Small intestine (tissue), 7 donors: Measurements from ENCODE around the gene LILRA5. TPM values are rescaled to one million over a fixed set of nuclear protein-coding genes. Genes with fewer than 3 reads are reported as not detected.

ENCODE experiments used
- DNase-seq, 2 donors: peaks; one replicate each; pipeline versions ENCODE4 v3.0.0 to v3.0.0-alpha.2; 2013
- FAIRE-seq: peaks from 2 replicates; lab custom pipeline; 2012; peaks lifted over from hg19 to GRCh38; lab: Jason Lieb, UNC
- H3K27ac ChIP-seq, 3 donors: one replicate each; pipeline ENCODE4 v1.5.1; 2013; ENCODE audit warnings: low read length in 2 of 3, mild to moderate bottlenecking in 2 of 3, control low read depth in 1 of 3, inconsistent platforms in 1 of 3, low read depth in 1 of 3, moderate library complexity in 1 of 3
- H3K27me3 ChIP-seq, 3 donors: one replicate each; pipeline ENCODE4 v1.6.1; 2013; ENCODE audit warnings: low read length in 3 of 3, inconsistent platforms in 1 of 3; ENCODE audit not compliant: control insufficient read depth in 3 of 3, insufficient read depth in 3 of 3
- H3K36me3 ChIP-seq, 3 donors: one replicate each; pipeline ENCODE4 v1.6.1; 2013; ENCODE audit warnings: low read length in 3 of 3, inconsistent platforms in 1 of 3, low read depth in 1 of 3, mild to moderate bottlenecking in 1 of 3, moderate library complexity in 1 of 3; ENCODE audit not compliant: control insufficient read depth in 3 of 3, insufficient read depth in 2 of 3
- H3K4me1 ChIP-seq, 3 donors: one replicate each; pipeline ENCODE4 v1.6.1; 2013; ENCODE audit warnings: low read length in 2 of 3, inconsistent platforms in 1 of 3, low read depth in 1 of 3, mild to moderate bottlenecking in 1 of 3, moderate library complexity in 1 of 3; ENCODE audit not compliant: control insufficient read depth in 3 of 3, insufficient read depth in 2 of 3
- H3K4me3 ChIP-seq, 3 donors: one replicate each; pipeline ENCODE4 v1.5.1; 2013; ENCODE audit warnings: low read length in 3 of 3, control low read depth in 1 of 3, inconsistent platforms in 1 of 3, low read depth in 1 of 3, mild to moderate bottlenecking in 1 of 3, moderate library complexity in 1 of 3
- H3K9me3 ChIP-seq, 2 donors: one replicate each; pipeline ENCODE4 v1.6.1; 2013; ENCODE audit warnings: low read depth in 1 of 2, low read length in 1 of 2; ENCODE audit not compliant: control insufficient read depth in 2 of 2, insufficient read depth in 1 of 2
- WGBS, 3 donors: extraction: QIAGEN DNeasy Blood & Tissue Kit; methylation state at CpG; one replicate each; pipeline ENCODE4 v1.1.7; 2013; 5-methylcytosine and 5-hydroxymethylcytosine counted together
- polyA plus RNA-seq, 4 donors: library from polyadenylated mRNA; stranded (reverse) in 3 of 4; unstranded in 1 of 4; fragments of 200-250 nt in 3 of 4; fragments of 120-200 nt in 1 of 4; gene quantifications; one replicate each; pipeline versions ENCODE4 v1.2.1 to v1.2.3, GENCODE V29; 2013
- donor health status: healthy with polysubstance abuse.
- donor health status: control.
- donor health status: control.
- donor health status: Bipolar disorder and iron deficiency.
- donor health status: healthy.

Gene LILRA5
- polyA plus RNA-seq, 4 donors: 1.6 to 8.2 (median 2.2) TPM

- H3K27me3 ChIP-seq: no peaks in the 10 kb centered on the region
- no peak for DNase-seq
- H3K9me3 ChIP-seq: no peaks in the 10 kb centered on the region
- no peak overlapping the region for H3K4me3 ChIP-seq
- no peak for FAIRE-seq
- WGBS, 3 donors: 67 to 80% (median 77%) methylated on average over 33 to 34 of the region's 34 CpGs
- H3K27ac ChIP-seq: no peak overlapping the region
- H3K4me1 ChIP-seq: no peaks in the 10 kb centered on the region
- H3K36me3 ChIP-seq: no peaks in the 10 kb centered on the region
These were observed 24.2 kb upstream of the LILRA5 start for GRCh38 chr19:54336893-54337857.

DNA sequence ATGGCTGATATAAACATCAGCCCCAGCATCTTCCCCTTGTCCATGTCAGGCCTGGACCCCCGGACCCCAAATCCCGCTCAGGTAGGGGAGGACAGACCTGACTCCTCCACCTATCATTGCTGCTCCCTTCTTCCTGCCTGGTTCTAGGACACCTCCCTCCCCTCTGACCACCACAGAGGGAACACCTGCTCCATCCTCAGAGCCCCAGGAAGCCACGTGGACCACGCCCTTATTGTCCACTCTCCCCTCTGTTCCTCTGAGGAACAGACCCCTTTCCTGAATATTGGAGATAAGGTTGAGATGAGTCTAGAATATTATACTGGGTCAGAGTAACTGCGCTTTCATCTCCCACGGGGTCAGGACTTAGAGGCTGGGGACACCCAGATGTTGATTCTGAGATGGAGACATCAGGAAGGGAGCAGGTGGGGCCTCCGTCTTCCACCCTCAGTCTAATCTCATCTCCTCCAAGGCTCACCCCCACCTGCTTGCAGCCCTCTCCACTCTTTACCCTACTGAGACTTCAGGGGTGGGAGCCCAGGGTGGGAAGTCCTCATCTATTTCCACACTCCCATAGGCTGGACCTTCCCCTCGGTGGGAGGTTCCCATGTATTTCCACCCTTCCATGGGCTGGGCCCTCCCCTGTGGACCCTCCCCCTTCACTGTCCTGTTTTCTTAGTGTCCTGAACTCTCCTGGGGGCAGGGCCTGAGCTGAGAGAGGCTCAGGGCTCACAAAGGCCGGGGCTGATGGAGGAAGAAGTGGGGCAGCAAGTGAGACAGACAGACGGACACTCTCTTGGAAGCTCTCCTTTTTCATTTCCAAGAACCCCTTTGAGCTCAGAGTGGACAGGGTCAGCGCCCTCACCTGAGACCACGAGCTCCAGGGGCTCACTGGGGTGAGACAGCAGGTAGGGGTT, 23.3 kb upstream of the LILRA5 start:
- Histone ChIP-seq H3K4me3 (no peak overlapping the region), H3K4me1 (no peaks in the 10 kb centered on the region), H3K27ac (no peak overlapping the region), H3K27me3 (peaks cover 0 to 2% (median 0%) of the 10 kb centered on the region in 3 donors), H3K9me3 (no peaks in the 10 kb centered on the region), H3K36me3 (no peaks in the 10 kb centered on the region)
- FAIRE-seq (no peak), DNase-seq (no peak)
- WGBS, 3 donors: 57 to 74% (median 62%) methylated on average over 12 of the region's 12 CpGs

- WGBS, 3 donors: 42 to 52% (median 42%) methylated on average over 5 of the region's 5 CpGs
- H3K4me1 ChIP-seq: no peaks in the 10 kb centered on the region
- H3K4me3 ChIP-seq: no peak overlapping the region
- H3K27ac ChIP-seq: no peak overlapping the region
- DNase-seq (no peak), FAIRE-seq (no peak)
- H3K9me3 ChIP-seq: no peaks in the 10 kb centered on the region
- no peaks in the 10 kb centered on the region for H3K36me3 ChIP-seq
- peaks cover 0 to 2% (median 0%) of the 10 kb centered on the region in 3 donors for H3K27me3 ChIP-seq
These were observed 22.2 kb upstream of the LILRA5 start for GRCh38 chr19:54335164-54335563.

DNA sequence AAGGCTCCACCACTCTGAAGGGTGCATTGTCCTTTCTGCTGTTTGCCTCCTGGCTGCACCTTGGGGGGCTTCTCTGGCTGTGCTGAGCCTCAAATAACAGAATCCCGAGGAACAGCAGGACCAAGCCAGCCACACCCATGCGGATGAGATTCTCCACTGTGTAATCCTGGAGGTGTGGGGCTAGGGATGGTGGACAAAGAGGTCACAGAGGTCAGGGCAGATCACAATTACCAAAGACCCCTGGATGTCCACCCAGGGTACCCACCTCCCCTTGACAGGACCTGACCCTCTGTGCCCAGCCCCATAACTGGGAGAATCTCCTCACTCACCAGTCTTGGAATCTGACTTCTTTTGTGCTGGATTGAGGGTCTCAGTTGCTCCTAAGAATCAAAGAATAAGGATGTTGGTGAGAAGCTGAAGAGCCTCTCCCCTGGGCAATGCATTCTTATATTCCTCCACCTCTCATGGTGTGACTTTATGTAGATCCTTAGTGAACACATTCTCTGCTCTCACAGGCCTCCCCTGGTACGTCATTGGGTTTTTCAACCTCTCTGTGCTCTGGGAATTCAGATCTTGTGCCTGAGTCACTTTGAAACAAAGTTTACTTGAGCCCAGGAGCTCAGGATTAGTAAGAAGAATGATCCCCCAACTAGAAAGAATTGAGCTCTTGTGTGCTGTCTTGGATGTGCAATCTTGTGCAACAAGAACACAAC, 20.8 kb upstream of the LILRA5 start:
- H3K27ac ChIP-seq: no peak overlapping the region
- DNase-seq (no peak), FAIRE-seq (no peak)
- peaks cover 0 to 2% (median 0%) of the 10 kb centered on the region in 3 donors for H3K27me3 ChIP-seq
- no peaks in the 10 kb centered on the region for H3K4me1 ChIP-seq
- 64 to 72% (median 70%) methylated on average over 3 of the region's 3 CpGs for WGBS, 3 donors
- H3K36me3 ChIP-seq: no peaks in the 10 kb centered on the region
- H3K9me3 ChIP-seq: no peaks in the 10 kb centered on the region
- no peak overlapping the region for H3K4me3 ChIP-seq

DNA sequence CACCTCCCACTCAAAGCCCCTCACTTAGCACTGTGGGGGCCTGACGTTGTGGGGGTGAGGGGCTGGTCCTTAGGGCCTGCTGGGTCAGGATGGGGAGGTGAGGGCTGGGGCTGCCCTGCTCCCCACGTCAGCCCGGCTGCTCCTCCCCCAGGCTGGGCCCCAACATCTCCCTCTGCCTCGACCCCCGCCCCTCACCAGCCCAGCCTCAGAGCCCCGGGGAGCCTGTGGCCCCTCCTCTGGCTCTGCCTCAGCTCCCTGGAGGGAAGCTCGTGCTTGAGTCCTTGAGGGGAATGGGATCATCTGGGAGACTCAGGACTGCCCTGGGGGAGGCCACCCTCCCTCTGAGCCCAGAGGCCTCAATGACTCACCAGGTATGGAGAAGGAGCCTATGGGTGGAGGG, 19.2 kb upstream of the LILRA5 start:
- no peak for FAIRE-seq
- no peaks in the 10 kb centered on the region for H3K36me3 ChIP-seq
- H3K4me1 ChIP-seq: no peaks in the 10 kb centered on the region
- H3K27me3 ChIP-seq: peaks cover 0 to 2% (median 0%) of the 10 kb centered on the region in 3 donors
- H3K27ac ChIP-seq: no peak overlapping the region
- WGBS, 3 donors: 54 to 64% (median 56%) methylated on average over 7 of the region's 7 CpGs
- no peak overlapping the region for H3K4me3 ChIP-seq
- H3K9me3 ChIP-seq: no peaks in the 10 kb centered on the region
- DNase-seq: no peak

GRCh38 chr19:54331626-54332025, 18.7 kb upstream of the LILRA5 start:
- H3K36me3 ChIP-seq: no peaks in the 10 kb centered on the region
- H3K4me3 ChIP-seq: no peak overlapping the region
- FAIRE-seq (no peak), DNase-seq (no peak)
- WGBS, 3 donors: 64 to 73% (median 65%) methylated on average over 6 to 7 of the region's 7 CpGs
- H3K9me3 ChIP-seq: no peaks in the 10 kb centered on the region
- H3K27me3 ChIP-seq: peaks cover 0 to 2% (median 0%) of the 10 kb centered on the region in 3 donors
- no peaks in the 10 kb centered on the region for H3K4me1 ChIP-seq
- H3K27ac ChIP-seq: no peak overlapping the region

GRCh38 chr19:54329476-54330165, 16.7 kb upstream of the LILRA5 start:
- DNase-seq (no peak), FAIRE-seq (no peak)
- H3K36me3 ChIP-seq: no peaks in the 10 kb centered on the region
- H3K27me3 ChIP-seq: peaks cover 0 to 2% (median 0%) of the 10 kb centered on the region in 3 donors
- 75 to 84% (median 82%) methylated on average over 14 of the region's 14 CpGs for WGBS, 3 donors
- no peaks in the 10 kb centered on the region for H3K9me3 ChIP-seq
- no peak overlapping the region for H3K4me3 ChIP-seq
- H3K27ac ChIP-seq: no peak overlapping the region
- H3K4me1 ChIP-seq: no peaks in the 10 kb centered on the region
